Measurements from ENCODE around the gene WDFY3. TPM values are rescaled to one million over a fixed set of nuclear protein-coding genes. Genes with fewer than 3 reads are reported as not detected.
"Not testable (repeated sequence)": the region's sequence is repeated elsewhere in the genome, so short reads cannot be mapped to it uniquely, and the experiment has no call there.

WDFY3 gene
- total RNA-seq, 1 donor from 2014 or later = 267 TPM

GRCh38 chr4:84685105-84685504 lies 281.4 kb downstream of the WDFY3 start:
- Mint-ChIP-seq H3K27ac (ENCODE audit: unreplicated experiment) (no peak overlapping the region), H3K36me3 (ENCODE audit: unreplicated experiment) (no peaks in the 10 kb centered on the region), H3K4me3 (ENCODE audit: unreplicated experiment) (no peak overlapping the region), H3K4me1 (ENCODE audit: low read depth, unreplicated experiment) (no peaks in the 10 kb centered on the region), H3K27me3 (ENCODE audit: unreplicated experiment) (peaks cover 4% of the 10 kb centered on the region), H3K9me3 (ENCODE audit: unreplicated experiment) (peaks cover 2% of the 10 kb centered on the region)
- DNase-seq = no peak
- no peak for TF ChIP-seq CTCF (IDR thresholded peaks at IDR 0.05; ENCODE audit: partially characterized antibody, unreplicated experiment)

GRCh38 chr4:84684361-84684760 lies 282.1 kb downstream of the WDFY3 start:
- no peak for TF ChIP-seq CTCF (IDR thresholded peaks at IDR 0.05; ENCODE audit: partially characterized antibody, unreplicated experiment)
- peaks cover 4% of the 10 kb centered on the region for H3K27me3 Mint-ChIP-seq (ENCODE audit: unreplicated experiment)
- H3K27ac Mint-ChIP-seq (ENCODE audit: unreplicated experiment) = no peak overlapping the region
- DNase-seq = no peak
- peaks cover 2% of the 10 kb centered on the region for H3K9me3 Mint-ChIP-seq (ENCODE audit: unreplicated experiment)
- no peaks in the 10 kb centered on the region for H3K36me3 Mint-ChIP-seq (ENCODE audit: unreplicated experiment)
- H3K4me1 Mint-ChIP-seq (ENCODE audit: low read depth, unreplicated experiment) = no peaks in the 10 kb centered on the region
- no peak overlapping the region for H3K4me3 Mint-ChIP-seq (ENCODE audit: unreplicated experiment)

- no peak for TF ChIP-seq CTCF (IDR thresholded peaks at IDR 0.05; ENCODE audit: partially characterized antibody, unreplicated experiment)
Measured at GRCh38 chr4:84683064-84683850, 283.2 kb downstream of the WDFY3 start.

GRCh38 chr4:84682661-84683060 lies 283.8 kb downstream of the WDFY3 start:
- H3K4me3 Mint-ChIP-seq (ENCODE audit: unreplicated experiment); H3K27me3 Mint-ChIP-seq (ENCODE audit: unreplicated experiment); H3K36me3 Mint-ChIP-seq (ENCODE audit: unreplicated experiment); DNase-seq; H3K9me3 Mint-ChIP-seq (ENCODE audit: unreplicated experiment); H3K4me1 Mint-ChIP-seq (ENCODE audit: low read depth, unreplicated experiment); H3K27ac Mint-ChIP-seq (ENCODE audit: unreplicated experiment): not testable (repeated sequence)

More at GRCh38 chr4:84683064-84683850, 283.2 kb downstream of the WDFY3 start:
- Mint-ChIP-seq H3K4me3 (ENCODE audit: unreplicated experiment) (no peak overlapping the region), H3K4me1 (ENCODE audit: low read depth, unreplicated experiment) (no peaks in the 10 kb centered on the region), H3K36me3 (ENCODE audit: unreplicated experiment) (no peaks in the 10 kb centered on the region), H3K9me3 (ENCODE audit: unreplicated experiment) (peaks cover 2% of the 10 kb centered on the region), H3K27me3 (ENCODE audit: unreplicated experiment) (peaks cover 4% of the 10 kb centered on the region), H3K27ac (ENCODE audit: unreplicated experiment) (no peak overlapping the region)
- DNase-seq = no peak

- Mint-ChIP-seq H3K4me1 (ENCODE audit: low read depth, unreplicated experiment) (no peaks in the 10 kb centered on the region), H3K27me3 (ENCODE audit: unreplicated experiment) (peaks cover 2% of the 10 kb centered on the region), H3K36me3 (ENCODE audit: unreplicated experiment) (no peaks in the 10 kb centered on the region), H3K9me3 (ENCODE audit: unreplicated experiment) (peaks cover 2% of the 10 kb centered on the region), H3K27ac (ENCODE audit: unreplicated experiment) (no peak overlapping the region), H3K4me3 (ENCODE audit: unreplicated experiment) (no peak overlapping the region)
- no peak for DNase-seq
- no peak for TF ChIP-seq CTCF (IDR thresholded peaks at IDR 0.05; ENCODE audit: partially characterized antibody, unreplicated experiment)
Measured at GRCh38 chr4:84681486-84682274, 284.8 kb downstream of the WDFY3 start.

All from glutamatergic neuron (in vitro differentiated cells).